ENCODE results near the gene RTEL1.

Gene RTEL1

GRCh38 chr20:63687419-63688178 is 29.5 kb downstream of the RTEL1 start:
- no peak for DNase-seq (ENCODE audit: low read depth, low spot score)

- no peak for DNase-seq (ENCODE audit: low read depth, low spot score)
Measured at GRCh38 chr20:63688228-63689045, 30.3 kb downstream of the RTEL1 start.

GRCh38 chr20:63689046-63690002 is 31.2 kb downstream of the RTEL1 start:
- no peak for DNase-seq (ENCODE audit: low read depth, low spot score)

- no peak for DNase-seq (ENCODE audit: low read depth, low spot score)
Measured at GRCh38 chr20:63690003-63690897, 32.1 kb downstream of the RTEL1 start.

- no peak for DNase-seq (ENCODE audit: low read depth, low spot score)
Measured at GRCh38 chr20:63690898-63691710, 33.0 kb downstream of the RTEL1 start.

GRCh38 chr20:63691711-63692435 is 33.8 kb downstream of the RTEL1 start:
- DNase-seq (ENCODE audit: low read depth, low spot score): no peak

- DNase-seq (ENCODE audit: low read depth, low spot score): no peak
Measured at GRCh38 chr20:63692436-63693082, 34.4 kb downstream of the RTEL1 start.

GRCh38 chr20:63693083-63693732 is 35.1 kb downstream of the RTEL1 start:
- DNase-seq (ENCODE audit: low read depth, low spot score): no peak

GRCh38 chr20:63693733-63694583 is 35.8 kb downstream of the RTEL1 start:
- no peak for DNase-seq (ENCODE audit: low read depth, low spot score)

- no peak for DNase-seq (ENCODE audit: low read depth, low spot score)
Measured at GRCh38 chr20:63694584-63695423, 36.7 kb downstream of the RTEL1 start.

- DNase-seq (ENCODE audit: low read depth, low spot score): no peak
Measured at GRCh38 chr20:63695424-63696305, 37.6 kb downstream of the RTEL1 start.

- DNase-seq (ENCODE audit: low read depth, low spot score): no peak
Measured at GRCh38 chr20:63696306-63696627, 38.2 kb downstream of the RTEL1 start.

- DNase-seq (ENCODE audit: low read depth, low spot score): no peak
Measured at GRCh38 chr20:63696628-63697356, 38.7 kb downstream of the RTEL1 start, which contains the start of gene TNFRSF6B. TSS of gene TNFRSF6B (plus strand) at chr20:63696652. CDS start at chr20:63696768, 116 bp downstream.

GRCh38 chr20:63697357-63697867 is 39.3 kb downstream of the RTEL1 start:
- DNase-seq (ENCODE audit: low read depth, low spot score): no peak
